NCI-H187 treated with DMSO at 0.1 percent for 48 hours (cell line): Measurements from ENCODE around the gene S100A2.
A peak's percentile ranks its signal among the peaks of the same experiment; 100 is the strongest.
"Not testable (repeated sequence)": the region's sequence is repeated elsewhere in the genome, so short reads cannot be mapped to it uniquely, and the experiment has no call there.

Experiments used
- DNase-seq: peaks from one replicate; lab custom pipeline; 2025; lab: John Stamatoyannopoulos, UW

S100A2 gene

DNA sequence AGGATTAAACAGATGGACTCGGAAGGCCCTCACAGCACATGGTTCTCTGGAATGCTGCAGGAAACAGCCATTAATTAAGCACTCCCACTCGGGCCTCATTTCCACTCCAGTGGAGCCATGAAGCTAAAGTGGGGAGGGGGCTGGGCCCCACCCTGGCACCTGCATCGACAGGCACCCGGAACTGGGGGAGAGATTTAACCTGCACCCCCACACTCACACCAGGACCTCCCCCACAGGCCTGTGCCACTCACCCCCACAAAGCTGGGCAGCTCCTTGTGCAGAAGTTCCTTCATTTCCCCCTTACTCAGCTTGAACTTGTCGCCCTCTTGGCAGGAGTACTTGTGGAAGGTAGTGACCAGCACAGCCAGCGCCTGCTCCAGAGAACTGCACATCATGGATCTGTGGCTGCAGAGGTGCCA is 2.2 kb downstream of the S100A2 start:
- DNase-seq: no peak

DNA sequence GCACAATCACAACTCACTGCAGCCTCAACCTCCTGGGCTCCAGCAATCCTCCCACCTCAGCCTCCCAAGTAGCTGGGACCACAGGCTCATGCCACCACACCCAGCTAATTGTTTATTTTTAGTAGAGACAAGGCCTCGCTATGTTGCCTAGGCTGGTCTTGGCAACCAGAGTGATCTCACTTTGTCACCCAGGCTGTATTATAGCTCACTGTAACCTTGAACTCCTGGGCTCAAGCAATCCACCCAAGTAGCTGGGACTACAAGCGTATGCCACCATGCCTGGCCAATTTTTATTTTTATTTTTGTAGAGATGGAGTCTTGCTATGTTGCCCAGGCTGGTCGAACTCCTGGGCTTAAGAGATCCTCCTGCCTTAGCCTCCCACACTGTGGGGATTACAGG is 3.6 kb downstream of the S100A2 start:
- not testable (repeated sequence) for DNase-seq

DNA sequence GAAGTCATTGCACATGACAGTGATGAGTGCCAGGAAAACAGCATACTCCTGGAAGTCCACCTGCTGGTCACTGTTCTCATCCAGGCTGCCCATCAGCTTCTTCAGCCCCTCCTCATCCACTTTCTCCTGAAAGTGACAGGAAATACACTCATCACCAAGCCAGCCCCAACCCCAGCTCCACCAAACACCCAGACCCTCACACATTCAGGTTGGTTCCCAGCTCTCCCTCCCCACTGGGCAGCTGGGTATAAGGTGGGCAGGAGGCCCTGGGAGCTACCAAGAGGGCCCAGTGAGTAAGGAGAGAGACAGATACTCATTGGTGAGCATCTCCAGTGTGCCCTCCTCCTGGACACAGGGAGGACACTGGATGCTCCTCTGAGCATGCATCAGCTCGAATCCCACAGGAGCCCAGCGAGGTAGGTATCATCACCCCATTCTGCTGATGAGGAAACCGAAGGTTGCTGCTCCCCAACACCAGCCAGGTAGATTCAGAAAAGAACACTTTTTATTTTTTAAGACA is 4.1 kb downstream of the S100A2 start:
- DNase-seq: no peak

DNA sequence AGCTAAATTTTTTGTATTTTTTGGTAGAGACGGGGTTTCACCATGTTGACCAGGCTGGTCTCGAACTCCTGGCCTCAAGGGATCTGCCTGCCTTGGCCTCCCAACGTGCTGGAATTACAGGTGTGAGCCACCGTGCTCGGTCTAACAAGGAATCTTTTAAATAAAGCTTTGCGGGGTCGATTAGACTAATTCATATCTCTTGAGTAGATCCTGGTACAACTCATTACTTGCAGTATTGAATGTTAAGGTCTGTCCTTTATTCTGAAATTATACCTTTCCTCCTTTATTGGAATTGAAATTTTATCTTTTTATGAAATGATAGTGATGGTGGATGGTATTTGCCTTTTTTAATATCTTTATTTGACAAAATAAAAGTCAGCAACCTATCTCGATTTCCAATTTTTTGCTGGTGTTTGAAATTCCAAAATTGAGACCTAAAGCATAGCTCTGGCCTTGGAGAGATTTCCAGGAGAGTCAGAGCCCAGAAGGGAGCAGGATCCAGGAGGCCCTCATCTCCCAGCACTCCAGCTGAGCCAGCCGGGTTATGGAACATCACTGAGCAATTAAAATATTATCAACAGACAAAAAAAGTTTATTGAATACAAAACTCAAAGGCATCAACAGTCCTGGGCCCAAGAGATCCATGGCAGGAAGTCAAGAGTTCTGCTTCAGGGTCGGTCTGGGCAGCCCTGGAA is 4.7 kb downstream of the S100A2 start:
- no peak for DNase-seq

DNA sequence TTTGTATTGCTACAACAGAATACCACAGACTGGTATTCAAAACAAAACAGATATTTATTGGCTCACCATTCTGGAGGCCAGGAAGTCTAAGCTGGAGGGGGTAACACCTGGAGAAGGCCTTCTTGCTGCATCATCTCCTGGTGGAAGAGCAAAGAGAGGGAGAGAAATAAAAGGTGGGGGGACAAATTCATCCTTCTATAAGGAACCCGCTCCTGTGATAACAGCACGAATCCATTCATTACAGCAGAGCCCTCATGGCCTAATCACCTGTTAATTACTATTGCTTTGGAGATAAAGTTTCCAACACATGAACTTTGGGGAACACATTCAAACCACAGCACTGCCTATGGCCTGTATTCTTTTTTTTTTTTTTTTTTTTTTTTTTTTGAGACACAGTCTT is 5.4 kb downstream of the S100A2 start:
- no peak for DNase-seq

DNA sequence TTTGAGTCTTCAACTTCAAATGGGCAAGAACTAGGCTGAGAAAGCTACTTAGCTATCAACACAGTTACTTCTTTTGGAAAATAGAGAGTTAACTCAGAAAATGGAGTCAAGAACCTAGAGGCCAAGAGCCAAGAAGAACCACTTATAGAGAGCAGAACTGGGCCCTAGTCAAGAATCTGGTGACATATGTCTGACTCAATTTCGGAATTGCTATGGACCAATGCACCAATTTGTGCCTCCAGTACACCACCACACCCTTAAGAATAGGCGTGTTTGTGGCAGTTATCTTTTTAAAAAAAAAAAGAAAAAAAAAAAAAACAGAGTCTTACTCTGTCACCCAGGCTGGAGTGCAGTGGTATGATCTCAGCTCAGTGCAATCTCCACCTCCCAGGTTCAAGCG is 7.8 kb downstream of the S100A2 start:
- no peak for DNase-seq

DNA sequence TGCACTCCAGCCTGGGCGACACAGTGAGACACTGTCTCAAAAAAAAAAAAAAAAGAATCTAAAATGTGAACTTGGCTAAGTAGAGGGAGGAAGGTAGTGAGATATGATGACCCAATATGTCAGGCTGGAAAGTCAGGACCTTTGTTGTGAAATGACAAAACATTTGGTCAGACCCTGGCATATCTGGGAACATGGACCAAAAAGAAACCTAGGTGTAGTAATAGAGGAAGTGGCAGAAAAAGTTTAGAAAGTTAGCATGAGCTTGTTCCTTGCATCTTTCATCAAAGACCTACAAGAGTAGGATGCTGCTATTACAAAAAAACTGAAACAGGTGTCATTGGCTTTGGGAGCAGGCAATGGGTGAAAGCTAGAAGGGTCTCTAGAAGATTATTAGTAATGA is 9.3 kb downstream of the S100A2 start:
- DNase-seq: no peak

DNA sequence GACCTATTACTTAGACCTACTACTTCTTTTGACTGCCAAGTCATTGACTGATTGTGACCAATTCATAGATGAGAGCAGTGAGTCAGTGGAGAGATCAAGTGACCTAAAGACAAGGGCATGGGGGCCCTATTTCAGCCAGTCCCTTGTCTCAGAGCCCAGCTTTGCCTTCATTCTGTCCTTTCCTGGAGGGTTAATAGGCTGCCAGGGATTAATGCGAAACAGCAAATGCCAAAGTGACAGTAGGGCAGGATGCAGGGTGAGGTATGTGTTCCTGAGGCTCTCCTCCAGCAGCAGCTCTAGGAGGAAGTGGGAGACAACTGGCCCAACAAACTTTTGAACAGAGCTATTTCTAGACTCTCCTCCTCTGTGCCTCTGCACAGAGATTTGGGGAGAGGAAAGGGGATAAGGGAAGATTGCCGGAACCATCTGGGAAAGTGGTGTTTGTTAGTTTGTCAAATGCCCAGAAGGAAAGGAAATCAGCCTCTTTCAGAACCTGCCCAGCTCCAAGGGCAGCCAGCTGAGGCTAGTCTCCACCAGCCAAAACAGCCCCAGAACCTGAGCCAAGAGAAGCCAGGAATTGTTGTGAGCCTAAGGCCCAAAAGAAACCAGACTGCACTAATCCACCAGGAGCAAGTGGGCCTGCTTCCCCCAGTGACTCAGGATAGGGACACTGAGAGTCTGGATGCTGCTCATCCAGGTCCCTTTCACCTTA is 11.7 kb downstream of the S100A2 start:
- DNase-seq: no peak

DNA sequence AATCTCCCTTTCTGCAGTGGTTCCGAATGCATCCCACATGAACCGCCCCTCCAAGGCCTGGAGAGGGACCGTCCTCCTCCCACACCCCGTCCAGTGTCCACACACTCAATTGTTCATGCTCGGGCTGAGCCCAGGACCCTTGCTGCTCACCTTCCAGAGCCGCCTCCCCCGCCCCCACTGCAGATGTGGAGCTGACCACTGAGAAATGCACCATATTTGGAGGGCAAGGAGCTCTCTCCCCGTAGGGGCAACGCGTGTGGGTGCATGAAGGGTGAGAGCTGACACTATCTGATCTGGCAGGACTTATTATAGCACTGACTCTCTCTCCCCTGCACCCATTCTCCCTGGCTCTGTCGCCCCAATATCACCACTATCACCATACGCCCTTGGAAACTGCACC is 12.5 kb downstream of the S100A2 start:
- DNase-seq: no peak

DNA sequence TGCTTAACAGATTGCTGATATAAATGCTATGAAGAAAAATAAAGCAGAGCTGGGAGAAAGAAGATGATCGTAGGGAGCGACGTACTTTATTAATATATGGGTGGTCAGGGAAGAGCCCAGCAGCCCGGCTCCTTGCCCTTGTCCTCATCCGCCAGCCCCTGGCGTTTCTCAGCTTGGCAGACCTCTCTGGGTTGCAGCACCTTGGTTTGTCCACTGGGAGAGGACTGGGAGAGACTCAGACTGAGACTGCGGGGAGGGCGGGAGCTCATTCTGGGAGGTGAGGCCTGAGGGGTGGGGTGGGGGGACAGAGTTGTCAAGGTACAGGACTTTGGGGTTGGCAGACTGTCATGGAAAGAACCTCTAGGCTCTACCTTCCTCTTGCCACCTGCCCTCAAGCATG is 13.3 kb downstream of the S100A2 start:
- no peak for DNase-seq

DNA sequence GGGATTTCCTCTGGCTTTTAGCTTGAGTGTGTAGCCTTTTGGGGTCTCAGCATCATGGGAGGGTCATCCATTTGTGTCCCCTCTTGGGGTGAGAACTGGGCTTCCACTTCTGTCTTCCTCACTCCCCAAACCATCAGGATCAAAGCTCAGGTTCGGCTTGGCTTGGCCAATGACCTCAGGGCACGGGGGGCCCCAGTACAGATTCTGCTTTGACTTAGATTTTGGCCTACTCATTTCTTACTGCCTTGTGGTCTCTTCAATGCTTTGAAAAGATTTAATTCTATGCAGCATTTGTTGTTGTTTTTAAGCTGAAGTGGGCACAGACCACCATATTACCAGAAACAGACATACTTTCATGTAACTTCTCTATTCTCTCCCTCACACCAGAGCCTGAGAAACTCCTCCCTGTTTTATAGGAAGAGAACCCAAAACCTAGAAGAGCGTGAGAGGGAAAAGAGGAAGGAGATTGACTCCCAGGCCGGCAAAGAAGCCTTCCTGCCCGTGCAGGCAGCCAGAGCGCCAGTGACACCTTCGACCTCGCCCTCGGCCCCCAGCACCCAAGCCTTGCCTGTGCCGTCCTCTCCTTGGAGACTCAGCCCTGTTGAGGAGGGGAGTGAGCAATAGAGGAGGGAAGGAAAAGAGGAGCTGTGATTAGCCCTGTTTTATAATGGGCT is 14.7 kb downstream of the S100A2 start:
- DNase-seq: no peak

DNA sequence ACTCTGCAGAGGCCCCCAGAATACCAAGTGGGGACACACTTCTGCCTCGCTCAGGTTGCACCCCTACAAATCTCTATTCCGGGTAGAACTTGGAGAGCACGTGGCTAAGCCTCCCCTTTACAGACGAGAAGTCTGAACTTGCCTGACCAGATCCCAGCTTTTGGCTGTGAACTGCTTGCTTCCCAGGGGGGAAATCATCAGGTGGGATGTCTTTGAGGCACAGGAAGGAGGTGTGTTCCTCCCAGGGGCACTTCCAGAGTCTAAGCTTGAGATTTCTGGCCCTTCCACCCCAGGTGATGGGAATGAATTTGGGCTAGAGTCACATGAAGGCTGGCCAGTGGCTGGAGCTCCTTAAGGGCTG is 15.3 kb downstream of the S100A2 start:
- DNase-seq: no peak

DNA sequence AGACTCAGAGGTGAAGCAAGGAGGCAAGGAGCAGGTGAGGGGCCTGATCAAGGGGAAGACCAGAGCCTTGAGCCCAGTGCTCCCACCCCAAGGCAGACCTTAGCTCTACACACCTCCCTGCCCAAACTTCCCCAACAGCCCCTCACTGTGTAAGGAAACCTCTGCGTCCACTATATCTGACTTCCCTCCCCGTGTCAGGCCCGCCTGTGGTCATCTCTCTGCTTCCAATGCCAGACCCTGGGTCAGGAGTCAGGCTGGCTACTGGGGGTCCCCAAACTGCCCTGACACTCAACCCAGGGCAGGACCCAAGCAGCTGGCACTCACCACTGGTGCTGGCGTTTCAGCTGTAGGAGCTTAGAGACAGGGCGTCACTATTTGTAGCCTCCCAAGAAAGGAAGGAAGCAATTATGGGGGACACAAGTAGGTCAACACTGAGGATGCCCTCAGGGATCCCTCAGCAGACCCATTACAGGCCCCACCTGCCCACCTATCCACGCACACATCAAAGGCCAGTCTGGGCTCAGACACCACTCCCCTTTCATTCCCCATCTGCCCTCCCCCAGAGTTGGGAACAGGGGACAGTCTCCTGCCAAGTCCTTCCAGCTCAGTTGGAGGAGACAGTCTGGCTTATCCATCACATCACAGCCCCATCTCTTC is 15.8 kb downstream of the S100A2 start:
- DNase-seq: no peak

DNA sequence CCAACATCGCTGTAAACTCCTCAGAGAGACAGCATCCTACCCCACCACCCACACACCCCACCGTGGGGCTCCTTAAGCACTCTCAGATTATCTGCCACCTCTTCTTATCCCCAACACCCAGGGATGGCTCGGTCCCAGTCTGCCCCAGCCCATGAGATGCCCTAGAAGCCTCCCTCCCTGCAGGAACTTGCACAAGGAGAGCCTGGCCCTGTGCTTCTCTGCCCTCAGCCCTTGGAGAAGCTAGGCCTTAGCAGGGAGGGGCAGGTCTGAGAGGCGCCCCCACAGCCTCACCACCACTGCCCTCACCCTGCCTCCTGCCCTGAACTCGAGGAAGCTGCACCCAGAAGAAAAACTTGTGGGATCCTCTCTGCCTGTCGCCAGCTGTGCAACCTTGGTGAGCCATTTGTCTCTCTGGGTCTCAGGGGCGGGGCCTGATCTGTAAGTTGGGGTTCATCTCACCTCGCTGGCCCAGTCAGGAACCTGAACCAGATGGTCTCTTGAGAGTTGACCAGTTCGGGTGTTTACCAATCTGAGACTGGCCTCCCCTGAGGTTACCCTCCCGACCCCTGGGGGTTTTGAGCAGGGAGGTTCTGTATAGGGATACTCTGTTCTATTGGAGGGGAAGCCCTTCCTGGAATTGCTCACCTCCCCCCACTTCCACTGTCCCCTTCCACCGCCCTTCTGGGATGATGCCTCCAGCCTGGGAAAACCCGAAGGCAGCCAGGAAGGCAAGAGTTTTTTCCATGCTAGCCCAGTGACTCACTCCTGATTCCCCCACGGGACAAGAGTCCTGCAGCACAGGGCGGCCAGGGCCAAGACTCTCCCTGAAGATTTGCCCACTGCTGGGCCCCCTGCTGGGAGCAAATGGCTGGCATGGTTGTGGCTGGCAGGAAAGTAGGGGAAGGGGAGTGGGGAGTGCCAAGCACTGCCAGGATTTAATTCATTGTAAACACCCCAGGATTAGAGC is 16.6 kb downstream of the S100A2 start, which contains the start of gene S100A3:
S100A3 (minus strand) TSS at position 537 of the 967 bp plus-strand sequence. CDS start 773 bp downstream, outside the sequence.
- no peak for DNase-seq

DNA sequence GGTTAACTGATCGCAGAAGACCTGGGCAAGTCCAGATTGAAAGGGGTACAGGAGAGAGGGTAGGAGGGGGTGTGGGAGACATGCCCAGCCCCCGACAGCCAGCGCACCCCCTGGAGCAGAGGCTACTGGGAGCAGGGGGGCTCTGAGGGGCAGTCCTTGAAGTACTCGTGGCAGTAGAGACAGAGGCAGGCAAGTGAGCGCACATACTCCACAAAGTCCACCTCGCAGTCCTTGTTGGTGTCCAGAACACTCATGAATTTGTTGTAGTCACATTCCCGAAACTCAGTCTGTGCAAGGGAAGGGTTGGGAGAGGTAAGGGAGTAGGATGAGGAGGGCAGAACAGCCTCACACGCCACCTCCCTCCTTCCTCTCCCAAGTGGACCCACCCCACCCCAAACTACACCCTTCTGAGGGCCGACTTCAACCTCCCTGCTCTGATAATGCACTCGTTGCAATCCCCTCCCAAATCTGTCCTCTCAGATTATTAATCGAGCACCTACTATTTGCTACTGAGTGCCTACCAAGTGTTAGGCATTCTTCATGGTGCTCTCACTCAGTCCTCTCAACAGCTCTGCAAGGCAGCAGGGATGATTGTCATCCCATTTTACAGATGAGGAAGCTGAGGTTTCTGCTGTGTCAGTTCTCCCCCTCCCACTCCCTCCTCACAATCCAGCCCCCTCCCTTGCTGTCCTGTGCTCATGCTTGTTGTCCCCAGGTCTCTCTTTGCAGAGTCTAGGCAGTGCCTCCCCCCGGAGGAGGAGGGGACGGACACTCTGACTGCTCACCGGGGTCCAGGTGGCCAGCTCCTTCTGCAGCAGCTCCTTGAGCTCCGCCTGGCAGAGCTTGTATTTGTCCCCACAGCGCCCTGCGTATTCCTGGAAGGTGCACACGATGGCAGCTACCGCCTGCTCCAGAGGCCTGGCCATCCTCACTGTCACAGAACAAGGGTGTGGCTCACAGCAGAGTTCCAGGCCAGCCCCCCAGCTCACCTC is 17.8 kb downstream of the S100A2 start:
- no peak for DNase-seq

DNA sequence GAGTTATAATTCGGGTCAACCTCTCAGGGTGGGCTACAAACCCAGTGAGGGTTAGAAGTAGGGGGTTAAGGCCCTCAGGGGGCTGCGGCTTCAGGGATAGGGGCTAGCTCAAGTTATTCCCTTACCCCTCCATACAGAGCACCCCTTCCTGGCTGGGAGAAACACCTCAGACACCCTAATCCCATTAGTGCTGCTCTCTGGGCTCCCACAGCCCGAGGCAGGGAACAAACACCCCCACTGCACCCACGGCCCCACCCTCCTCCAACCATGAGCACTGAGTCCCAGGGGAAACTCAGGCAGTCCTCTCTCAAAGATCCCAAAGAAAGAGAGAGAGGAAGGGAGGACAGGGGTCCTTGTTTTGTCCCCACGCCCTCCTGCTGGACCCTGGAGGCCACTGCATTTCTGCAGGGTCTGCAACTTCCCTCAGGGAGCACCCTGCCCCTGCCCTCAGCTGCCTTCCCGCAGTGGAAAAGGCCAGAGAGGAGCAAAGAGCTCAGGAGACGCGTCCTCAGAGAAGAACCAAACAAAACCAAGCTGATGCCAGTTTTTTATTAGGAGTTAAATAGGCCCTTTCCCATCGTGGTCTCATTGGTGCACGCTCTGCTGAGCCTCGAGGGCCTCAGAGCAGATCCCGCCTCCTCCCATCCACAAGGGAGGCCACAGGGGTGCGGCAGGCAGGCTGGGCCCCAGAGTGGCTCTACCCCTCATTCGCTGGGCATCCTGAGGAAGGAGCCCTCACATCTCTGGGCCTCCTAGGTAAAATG is 18.7 kb downstream of the S100A2 start:
- DNase-seq: peak; percentile 79

DNA sequence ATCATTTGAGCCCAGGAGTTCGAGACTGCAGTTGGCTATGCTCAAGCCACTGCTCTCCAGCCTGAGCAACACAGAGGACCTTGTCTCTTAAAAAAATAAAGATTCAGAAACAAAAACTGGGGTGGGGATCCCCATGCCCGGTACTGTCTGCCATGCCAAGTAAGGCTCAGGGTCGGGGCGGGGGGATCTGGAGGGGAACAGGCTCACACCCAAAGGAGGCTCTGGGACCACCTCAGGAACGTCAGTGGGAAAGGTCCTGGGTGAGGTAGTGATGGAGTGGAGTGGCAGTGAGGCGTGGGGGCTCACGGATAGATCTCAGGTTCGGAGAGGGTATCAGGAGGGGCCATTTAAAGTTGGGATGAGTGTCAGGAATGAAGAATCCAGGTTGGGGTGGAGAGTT is 19.3 kb downstream of the S100A2 start:
- no peak for DNase-seq

DNA sequence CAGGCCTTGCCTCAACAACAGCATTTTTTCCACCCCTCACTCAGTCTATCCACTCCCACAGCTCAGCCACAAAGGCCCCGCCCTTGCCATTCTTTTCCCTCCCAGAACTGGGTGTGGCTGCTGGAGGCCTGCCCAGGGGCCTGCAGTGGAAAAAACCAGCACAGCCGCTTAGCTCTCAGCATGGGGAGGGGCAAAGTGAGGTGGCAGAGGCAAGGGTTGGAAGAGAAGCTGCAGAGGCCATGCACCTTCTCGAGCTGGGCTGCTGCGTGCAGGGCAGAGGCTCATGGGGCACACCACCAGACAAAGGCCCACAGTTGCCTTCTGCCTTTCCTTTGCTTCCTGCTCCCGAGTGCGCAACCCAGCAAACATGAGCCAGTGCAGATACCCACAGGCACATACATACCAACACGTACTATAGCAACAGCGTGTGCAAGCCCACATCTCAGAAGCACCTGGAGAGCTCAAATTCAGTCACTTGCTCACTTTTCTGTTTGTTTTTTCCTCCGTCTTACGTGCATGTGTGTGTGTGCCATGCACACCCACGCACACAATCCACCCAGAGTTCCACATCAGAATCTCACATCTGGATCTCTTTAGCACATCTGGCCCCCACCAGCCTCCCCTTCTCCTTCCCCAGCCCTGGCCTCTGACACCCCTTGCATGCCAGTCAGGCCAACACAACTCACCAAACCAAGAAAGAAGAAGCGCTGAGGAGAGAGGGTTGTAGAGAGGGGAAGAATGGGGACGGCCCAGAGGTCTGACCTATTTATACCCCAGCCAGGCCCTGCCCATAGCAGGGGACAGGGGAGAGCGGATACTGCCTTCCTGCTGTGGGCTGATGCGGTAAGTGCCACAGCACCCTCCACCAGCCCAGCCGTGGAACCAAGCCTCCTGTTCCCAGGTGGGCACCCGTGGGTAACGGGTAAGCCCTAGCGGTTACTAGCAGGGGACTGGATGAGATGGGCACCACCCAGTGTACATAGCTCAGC is 20.3 kb downstream of the S100A2 start, which contains the start of gene S100A4:
S100A4 (minus strand) TSS at position 740 of the 989 bp plus-strand sequence. CDS start 1,012 bp downstream, outside the sequence.
- DNase-seq: peak; percentile 89
